ENCODE data around the gene CCDC138.

Gene CCDC138

GRCh38 chr2:108917526-108917925, 131.0 kb downstream of the CCDC138 start (continued):
- TF ChIP-seq POU6F1 (CRISPR knock-in tag; IDR thresholded peaks at IDR 0.05; ENCODE audit: borderline replicate concordance, low read depth) (no peak), TSHZ2 (CRISPR knock-in tag; IDR thresholded peaks at IDR 0.05) (no peak)

- no peak for ATAC-seq
- TF ChIP-seq ZNF70 (CRISPR knock-in tag; IDR thresholded peaks at IDR 0.05) (no peak), PPARA (CRISPR knock-in tag; IDR thresholded peaks at IDR 0.05; ENCODE audit: borderline replicate concordance) (no peak), ZNF8 (CRISPR knock-in tag; IDR thresholded peaks at IDR 0.05) (no peak), ISL1 (CRISPR knock-in tag; IDR thresholded peaks at IDR 0.05) (no peak), ZFP30 (CRISPR knock-in tag; IDR thresholded peaks at IDR 0.05) (no peak), ARNTL (CRISPR knock-in tag; IDR thresholded peaks at IDR 0.05; ENCODE audit: borderline replicate concordance, low read depth) (no peak), ZC3H10 (CRISPR knock-in tag; IDR thresholded peaks at IDR 0.05) (no peak), OSR1 (CRISPR knock-in tag; IDR thresholded peaks at IDR 0.05) (no peak), CREB5 (CRISPR knock-in tag; IDR thresholded peaks at IDR 0.05; ENCODE audit: low read depth) (no peak), ZFP3 (CRISPR knock-in tag; IDR thresholded peaks at IDR 0.05) (no peak), POU6F1 (CRISPR knock-in tag; IDR thresholded peaks at IDR 0.05; ENCODE audit: borderline replicate concordance, low read depth) (no peak), ESRRG (CRISPR knock-in tag; IDR thresholded peaks at IDR 0.05) (no peak), PATZ1 (CRISPR knock-in tag; IDR thresholded peaks at IDR 0.05; ENCODE audit: borderline replicate concordance) (no peak), ZNF565 (CRISPR knock-in tag; conservative IDR thresholded peaks at IDR 0.05; ENCODE audit: low read depth) (no peak), TOX (CRISPR knock-in tag; IDR thresholded peaks at IDR 0.05; ENCODE audit: borderline replicate concordance) (no peak), CSRNP3 (CRISPR knock-in tag; IDR thresholded peaks at IDR 0.05) (no peak)
These were observed 131.7 kb downstream of the CCDC138 start for GRCh38 chr2:108918156-108918874.

- TF ChIP-seq PPARA (CRISPR knock-in tag; IDR thresholded peaks at IDR 0.05; ENCODE audit: borderline replicate concordance), result no peak
- ATAC-seq, result no peak
These were observed 132.4 kb downstream of the CCDC138 start for GRCh38 chr2:108918941-108919341.

Measured in SK-N-SH treated with all-trans-retinoic acid at 6 μM for 48 hours (cell line).